Gastrocnemius medialis (tissue), 4 donors: ENCODE results near the gene SPECC1.

Experiments
- CTCF ChIP-seq, 5 experiments: fragments of 450-650 bp in 3 of 5; fragments of 200-600 bp in 2 of 5; sonication (generic) in 2 of 5; IDR thresholded peaks in 4 of 5; conservative IDR thresholded peaks in 1 of 5; 1 replicate in 4 of 5; 2 replicates in 1 of 5; pipeline ENCODE4 v1.5.1; 2016 to 2019; ENCODE audit warnings: antibody characterized with exemption in 5 of 5, mild to moderate bottlenecking in 3 of 5, moderate library complexity in 3 of 5
- POLR2A ChIP-seq, 2 donors: fragments of 450-650 bp; IDR thresholded peaks; one replicate each; pipeline ENCODE4 v1.6.1; 2017; ENCODE audit warnings: antibody characterized with exemption in 2 of 2, mild to moderate bottlenecking in 2 of 2, moderate library complexity in 2 of 2

- TF ChIP-seq POLR2A (IDR thresholded peaks at IDR 0.05) (no peak), CTCF (IDR thresholded peaks at IDR 0.05 in 4 of 5, conservative IDR thresholded peaks at IDR 0.05 in 1 of 5) (no peak)
Measured at GRCh38 chr17:20207262-20207985, 198.3 kb downstream of the SPECC1 start.
